C4-2B (cell line): ENCODE results near the gene CDYL.

Experiments used
- ZFX ChIP-seq: fragments of 450-650 bp; IDR thresholded peaks from 2 replicates; pipeline ENCODE4 v1.6.1; 2017
- TF ChIP-seq, protein P1 (sequence below): fragments of 450-650 bp; conservative IDR thresholded peaks from 2 replicates; pipeline ENCODE4 v1.5.1; 2017; ENCODE audit warnings: mild to moderate bottlenecking

DNA sequence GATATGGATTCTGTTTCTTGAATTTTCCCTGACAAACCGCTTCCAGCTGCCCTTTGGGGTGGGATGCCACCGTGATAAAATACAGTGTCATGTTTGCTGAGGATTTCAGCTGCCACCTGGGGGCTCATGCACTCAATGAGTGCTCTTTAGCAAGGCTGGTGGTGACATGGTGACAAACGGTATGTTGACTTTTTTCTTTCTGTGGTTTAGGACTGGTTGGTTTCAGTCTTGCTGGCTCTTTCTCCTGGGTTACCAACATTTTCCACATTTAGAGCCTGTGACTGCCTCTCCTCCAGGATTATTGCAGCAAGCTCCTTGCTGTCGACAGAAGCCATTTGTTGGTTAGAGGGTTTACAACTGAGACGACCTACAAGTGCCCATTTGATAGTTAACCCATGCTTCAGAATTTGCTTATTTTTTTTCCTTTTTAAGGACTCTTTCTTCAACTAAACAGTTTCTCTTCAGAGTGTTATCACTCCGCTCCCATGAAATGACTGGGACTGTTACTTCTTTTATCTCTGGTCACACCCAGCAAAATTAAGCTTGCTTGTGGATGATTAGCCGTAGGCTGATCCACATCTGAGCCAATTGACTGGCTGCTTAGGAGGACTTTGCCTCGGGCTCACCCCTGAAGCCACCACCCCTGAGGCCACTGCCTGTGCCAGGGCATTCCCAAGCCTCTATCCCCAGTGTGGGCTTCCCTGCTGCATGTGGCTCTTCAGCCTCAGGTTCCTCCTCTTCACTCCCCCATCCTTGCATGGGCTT lies 48.4 kb upstream of the CDYL start:
- TF ChIP-seq, protein P1, sequence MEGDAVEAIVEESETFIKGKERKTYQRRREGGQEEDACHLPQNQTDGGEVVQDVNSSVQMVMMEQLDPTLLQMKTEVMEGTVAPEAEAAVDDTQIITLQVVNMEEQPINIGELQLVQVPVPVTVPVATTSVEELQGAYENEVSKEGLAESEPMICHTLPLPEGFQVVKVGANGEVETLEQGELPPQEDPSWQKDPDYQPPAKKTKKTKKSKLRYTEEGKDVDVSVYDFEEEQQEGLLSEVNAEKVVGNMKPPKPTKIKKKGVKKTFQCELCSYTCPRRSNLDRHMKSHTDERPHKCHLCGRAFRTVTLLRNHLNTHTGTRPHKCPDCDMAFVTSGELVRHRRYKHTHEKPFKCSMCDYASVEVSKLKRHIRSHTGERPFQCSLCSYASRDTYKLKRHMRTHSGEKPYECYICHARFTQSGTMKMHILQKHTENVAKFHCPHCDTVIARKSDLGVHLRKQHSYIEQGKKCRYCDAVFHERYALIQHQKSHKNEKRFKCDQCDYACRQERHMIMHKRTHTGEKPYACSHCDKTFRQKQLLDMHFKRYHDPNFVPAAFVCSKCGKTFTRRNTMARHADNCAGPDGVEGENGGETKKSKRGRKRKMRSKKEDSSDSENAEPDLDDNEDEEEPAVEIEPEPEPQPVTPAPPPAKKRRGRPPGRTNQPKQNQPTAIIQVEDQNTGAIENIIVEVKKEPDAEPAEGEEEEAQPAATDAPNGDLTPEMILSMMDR = no peak
- TF ChIP-seq ZFX = no peak
